22Rv1 (cell line): ENCODE results near the gene HID1.

Source experiments
- ZFX ChIP-seq: fragments of 450-650 bp; IDR thresholded peaks from 2 replicates; pipeline ENCODE4 v1.6.1; 2017; ENCODE audit warnings: antibody characterized with exemption, borderline replicate concordance
- TF ChIP-seq, protein P1 (sequence below): fragments of 450-650 bp; IDR thresholded peaks from 2 replicates; pipeline ENCODE4 v1.5.1; 2017; ENCODE audit warnings: mild to moderate bottlenecking

DNA sequence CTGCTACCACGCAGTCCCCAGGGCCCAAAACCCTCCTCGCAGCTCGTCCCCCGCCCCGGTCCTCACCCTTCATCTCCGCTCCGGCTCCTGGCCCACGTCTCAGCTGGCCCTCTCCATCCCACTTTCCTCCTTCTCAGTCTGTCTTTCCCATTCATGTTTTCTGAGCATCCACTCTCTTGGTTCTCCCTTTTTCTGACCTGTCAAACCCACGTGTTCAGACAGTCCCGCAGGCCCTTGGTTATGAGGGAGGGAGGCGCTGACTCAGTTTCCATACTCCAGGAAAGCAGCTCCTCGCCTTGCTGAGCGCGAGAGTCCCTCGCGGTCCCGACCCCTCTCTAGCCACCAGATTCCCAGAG, 392 bp upstream of the HID1 start:
- TF ChIP-seq, protein P1, sequence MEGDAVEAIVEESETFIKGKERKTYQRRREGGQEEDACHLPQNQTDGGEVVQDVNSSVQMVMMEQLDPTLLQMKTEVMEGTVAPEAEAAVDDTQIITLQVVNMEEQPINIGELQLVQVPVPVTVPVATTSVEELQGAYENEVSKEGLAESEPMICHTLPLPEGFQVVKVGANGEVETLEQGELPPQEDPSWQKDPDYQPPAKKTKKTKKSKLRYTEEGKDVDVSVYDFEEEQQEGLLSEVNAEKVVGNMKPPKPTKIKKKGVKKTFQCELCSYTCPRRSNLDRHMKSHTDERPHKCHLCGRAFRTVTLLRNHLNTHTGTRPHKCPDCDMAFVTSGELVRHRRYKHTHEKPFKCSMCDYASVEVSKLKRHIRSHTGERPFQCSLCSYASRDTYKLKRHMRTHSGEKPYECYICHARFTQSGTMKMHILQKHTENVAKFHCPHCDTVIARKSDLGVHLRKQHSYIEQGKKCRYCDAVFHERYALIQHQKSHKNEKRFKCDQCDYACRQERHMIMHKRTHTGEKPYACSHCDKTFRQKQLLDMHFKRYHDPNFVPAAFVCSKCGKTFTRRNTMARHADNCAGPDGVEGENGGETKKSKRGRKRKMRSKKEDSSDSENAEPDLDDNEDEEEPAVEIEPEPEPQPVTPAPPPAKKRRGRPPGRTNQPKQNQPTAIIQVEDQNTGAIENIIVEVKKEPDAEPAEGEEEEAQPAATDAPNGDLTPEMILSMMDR = no peak
- no peak for TF ChIP-seq ZFX
